Stimulated activated CD8-positive, alpha-beta memory T cell treated with anti-CD3 and anti-CD28 coated beads, Interleukin-12 subunit alpha, Interleukin-12 subunit beta, amount 100 ng/mL, for 1 hour (primary cell): Measurements from ENCODE around the gene NSD1.

Experiments used
- DNase-seq: peaks from one replicate; pipeline ENCODE4 v3.0.0-alpha.2; 2020; ENCODE audit warnings: low read depth

NSD1 gene

DNA sequence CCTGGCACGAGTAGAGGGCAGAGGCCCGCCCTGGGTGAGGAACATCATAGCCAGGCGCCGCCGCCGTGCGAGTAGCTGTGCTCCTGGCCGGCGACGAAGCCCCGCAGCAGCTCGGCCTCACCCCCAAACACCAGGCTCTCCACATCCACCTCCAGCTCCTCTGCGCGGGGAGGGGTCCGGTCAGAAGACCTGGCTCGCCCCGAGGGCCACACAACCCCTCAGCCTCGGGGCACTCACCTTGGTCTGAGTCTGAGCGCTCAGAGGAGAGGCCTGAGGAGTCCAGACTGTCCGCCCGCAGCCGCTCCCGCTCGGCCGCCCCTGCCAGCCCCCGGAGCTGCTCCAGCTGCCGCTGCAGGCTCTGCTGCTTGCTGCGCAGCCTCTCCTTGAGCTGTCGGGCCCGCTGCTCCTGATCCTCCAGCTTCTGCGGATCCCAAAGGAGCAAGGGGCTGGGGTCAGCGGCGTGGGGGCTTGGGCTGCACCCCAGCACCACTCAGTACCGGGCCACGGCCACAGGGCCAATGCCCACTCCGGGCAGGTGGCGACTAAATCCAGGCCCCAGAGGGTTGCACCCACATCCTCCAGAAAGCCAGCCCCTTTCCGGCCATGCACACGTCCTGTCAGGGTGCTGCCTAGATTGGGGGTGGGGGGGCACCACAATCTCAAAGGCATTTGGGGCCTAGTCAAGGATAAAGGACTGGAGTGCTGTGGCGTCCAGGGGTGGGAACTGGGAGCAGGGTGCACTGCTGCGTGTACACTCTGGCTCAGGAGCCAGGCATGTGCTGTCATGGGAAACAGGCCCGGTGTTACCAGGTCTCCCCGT lies 174.2 kb downstream of the NSD1 start:
- DNase-seq, result no peak

DNA sequence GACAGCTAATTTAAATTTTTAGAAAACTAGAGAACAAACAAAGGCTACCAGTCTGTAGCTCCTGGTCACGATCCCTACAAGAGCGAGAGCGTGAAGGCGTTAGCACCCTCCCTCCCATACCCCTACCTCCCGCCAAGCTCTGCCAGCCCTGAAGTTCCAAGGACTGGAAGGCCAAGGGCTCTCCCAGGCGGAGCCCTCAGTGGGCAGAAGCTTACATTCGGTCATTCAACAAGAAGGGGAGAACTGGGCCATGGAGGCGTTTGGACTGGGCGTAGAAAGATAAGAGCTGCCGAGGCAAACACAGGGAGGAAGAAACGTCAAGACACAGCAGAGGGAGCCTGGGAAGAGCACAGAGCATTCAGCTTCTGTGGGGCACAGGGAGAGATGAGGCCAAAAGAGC lies 175.2 kb downstream of the NSD1 start:
- no peak for DNase-seq

DNA sequence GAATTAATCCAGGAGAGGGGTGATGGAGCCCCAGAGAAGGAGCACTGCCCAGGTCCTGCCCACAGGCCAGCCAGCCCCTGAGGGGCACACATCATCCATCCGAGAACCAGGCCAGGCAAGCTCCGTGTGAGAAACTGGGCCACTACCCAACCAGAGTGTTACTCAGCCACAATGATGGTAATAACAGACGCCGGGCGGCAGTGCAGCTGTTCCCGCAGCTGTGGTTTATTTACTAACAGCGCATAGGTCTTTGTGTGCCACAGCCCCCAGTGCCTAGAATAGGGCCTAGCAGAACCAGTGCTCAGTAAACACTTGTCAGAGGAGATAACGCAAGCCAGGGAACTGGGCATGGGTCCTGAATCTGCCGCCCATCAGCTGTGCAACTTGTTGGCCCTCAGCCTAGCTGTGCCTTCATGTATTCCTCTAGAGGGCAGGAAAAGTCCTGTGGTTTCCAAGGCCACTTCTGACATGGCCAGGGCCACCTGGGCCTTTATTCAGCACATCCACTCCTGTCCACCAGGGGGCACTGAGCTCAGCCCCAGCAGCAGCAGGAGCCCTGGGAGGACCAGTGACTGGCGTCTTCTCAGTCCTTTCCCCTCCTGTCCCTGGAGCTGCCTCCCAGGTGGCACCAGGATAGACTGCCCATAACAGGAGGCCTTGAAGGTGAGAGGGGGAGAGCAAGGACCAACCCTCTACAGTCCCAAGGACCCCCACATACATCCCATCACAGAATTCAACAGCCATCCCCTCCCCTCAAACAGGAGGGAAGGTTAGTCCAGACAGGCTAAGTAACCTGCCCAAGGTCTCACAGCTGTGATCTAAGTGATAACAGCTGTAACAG lies 176.0 kb downstream of the NSD1 start:
- peak; percentile 39 for DNase-seq

DNA sequence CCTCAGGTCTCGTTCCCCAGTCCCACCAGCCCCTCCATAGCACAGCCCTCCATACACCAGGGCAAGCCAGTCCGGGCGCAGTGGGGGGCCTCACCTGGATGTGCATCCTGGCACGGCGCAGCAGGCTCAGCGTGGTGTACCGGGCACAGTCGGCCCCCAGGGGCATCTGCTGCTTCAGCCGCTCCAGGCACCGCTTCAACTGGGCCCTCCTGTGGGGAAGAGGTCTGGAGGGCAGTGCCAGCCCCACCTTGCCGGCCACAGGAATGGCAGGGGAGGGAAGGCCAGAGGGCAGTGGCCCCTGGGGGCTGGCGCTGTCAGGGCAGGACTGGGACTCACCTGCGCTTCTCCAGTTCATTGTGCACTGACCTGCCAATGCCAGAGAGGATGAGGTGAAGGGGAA lies 176.8 kb downstream of the NSD1 start:
- DNase-seq, result no peak

DNA sequence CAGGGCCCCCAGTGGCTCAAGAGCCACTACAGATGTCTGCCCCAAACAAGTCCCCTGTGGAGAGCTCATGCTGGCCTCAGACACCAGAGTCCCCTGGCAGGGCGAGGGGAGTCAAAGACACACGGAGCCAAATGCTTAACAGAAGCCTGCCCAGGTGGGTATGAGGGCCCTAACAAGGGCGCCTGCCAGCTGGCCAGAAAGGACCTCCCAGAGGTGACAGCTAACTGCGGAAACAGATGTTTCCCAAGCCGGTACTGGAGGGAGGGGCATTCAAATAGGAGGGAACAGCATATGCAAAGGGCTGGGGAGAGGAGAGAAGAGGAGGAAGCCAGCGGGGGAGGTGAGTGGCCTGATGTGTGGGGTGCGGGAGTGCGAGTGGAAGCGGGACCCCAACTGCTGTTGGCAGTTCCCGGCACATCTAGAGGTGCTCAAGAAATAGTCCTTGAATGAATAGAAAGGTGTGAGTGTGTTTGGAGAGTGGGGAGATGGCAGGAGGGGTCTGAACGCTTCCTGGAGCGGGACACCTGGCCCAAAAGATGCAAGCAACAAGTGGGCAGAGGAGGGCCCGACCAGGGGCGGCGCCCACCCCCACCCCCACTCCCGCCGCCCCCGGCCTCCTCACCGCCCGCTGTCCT lies 177.3 kb downstream of the NSD1 start:
- DNase-seq, result no peak

DNA sequence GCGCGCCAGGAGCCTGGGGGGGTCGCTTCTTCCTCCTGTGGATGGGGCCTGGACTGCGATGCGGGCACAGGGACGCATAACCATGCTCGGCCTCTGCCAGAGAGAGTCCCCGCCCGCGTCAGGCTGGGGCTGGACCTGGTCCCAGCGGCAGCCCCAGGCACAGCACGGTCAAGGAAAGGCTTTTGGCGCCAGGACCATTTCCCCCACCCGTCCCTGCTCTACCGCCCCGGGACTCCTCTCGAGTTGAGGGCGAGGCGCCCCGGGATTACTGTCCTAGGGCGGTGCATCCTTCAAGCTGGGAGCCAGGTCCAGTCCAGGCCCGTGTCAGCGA lies 177.8 kb downstream of the NSD1 start:
- no peak for DNase-seq

DNA sequence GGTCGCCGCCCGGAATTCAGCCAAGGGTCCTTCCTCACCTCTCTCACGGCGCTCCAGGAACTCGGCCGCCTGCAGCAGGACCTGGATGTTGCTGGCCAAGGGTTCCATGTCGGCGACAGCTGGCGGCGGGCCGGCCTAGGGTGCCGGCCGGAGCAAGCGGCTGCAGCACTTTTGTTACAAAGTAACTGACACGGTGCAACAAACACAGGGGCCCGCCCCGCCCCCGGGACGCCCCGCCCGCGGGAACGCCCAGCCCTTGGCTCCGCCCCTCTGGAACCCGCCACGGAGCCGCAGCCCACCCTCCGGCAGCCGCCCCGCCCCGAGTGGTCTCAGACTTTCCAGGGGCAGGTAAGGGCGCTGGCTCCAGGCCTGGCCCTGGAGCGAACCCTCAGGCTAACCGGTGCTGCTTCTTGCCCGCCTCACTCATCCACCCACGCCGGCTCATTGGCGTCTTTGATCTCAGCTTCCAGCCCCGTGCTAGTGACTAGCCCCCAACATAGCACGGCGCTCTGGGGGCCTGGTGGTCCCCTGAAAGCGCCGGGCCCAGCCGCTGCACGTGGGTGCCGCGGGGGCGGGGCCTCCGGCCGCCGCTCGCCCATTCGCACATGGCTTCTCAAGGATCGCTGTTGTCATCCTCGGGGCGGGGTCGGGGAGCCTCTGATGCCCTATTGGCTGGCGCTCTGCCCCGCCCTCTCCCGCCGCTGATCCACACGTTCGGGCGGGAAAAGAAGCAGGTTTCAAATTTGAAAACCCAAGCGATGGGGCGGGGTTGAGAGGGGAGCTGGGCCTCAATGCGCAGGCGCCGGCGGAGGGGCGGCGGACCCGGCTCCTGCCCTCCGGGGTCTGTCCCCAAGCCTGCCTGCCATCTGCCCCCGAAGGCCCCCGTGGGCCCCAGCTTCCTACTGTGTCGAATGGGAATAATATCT lies 178.4 kb downstream of the NSD1 start, which contains the start of gene MXD3:
Gene MXD3, minus strand, starts transcription at position 176 of the 926 bp plus-strand sequence. Its CDS starts 68 bp downstream, at position 108.
- DNase-seq, result peak; percentile 86

DNA sequence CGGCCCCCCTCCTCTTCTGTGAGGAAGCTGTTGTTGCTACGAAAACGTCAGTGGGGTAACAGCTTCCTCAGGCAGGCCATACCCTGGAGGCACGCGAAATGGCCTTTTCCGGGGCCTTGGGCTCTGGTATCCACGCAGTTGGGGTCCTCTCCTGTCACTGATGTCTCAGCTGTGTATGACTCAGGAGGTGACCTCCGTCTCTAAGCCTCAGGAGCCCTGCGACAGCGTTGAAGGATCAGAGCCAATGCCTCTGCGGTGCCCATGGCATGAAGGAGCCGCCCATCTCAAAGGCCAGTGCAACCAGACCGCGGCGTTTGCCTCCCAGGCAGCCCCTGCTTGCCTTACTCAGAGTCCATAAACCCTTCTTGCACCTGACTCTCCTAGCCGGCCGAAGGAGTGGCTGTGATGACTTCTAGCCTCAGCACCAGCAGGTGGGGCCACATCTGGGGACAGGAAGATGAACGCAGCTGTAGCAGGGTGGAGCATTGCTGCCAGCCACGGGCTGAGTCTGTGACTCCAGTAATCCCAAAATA lies 179.1 kb downstream of the NSD1 start:
- DNase-seq, result no peak

DNA sequence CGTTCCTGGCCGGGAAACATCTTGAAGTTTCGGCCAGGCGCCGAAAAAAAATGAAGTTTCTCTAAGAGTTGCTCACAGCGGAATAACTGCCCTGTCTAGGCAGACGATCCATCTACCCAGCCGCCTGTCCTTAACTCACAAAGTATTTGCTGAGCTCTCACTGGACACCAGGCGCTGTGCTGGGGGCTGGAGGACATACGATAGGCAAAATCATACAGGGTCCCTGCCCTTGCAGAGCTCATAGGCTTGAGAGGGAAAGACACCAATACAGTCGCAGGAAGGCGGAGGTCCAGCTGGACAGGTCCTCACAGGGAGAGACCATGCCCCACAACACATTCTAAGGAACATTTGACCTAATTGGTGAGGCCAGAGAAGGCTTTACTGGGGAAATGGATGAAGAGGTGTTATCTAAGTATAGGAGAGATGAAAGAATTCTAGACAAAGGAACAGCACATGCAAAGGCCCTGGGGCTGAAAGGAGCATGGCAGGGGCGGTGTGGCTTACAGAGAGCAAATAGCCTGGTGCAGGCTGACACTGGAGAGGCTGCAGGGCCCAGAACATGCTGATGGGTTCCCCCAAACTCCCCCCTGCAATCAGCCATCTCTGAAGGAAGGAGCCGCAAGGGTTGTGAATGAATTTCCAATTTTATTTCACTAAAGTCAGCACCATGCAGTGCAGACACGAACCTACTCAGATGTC lies 180.1 kb downstream of the NSD1 start:
- no peak for DNase-seq

DNA sequence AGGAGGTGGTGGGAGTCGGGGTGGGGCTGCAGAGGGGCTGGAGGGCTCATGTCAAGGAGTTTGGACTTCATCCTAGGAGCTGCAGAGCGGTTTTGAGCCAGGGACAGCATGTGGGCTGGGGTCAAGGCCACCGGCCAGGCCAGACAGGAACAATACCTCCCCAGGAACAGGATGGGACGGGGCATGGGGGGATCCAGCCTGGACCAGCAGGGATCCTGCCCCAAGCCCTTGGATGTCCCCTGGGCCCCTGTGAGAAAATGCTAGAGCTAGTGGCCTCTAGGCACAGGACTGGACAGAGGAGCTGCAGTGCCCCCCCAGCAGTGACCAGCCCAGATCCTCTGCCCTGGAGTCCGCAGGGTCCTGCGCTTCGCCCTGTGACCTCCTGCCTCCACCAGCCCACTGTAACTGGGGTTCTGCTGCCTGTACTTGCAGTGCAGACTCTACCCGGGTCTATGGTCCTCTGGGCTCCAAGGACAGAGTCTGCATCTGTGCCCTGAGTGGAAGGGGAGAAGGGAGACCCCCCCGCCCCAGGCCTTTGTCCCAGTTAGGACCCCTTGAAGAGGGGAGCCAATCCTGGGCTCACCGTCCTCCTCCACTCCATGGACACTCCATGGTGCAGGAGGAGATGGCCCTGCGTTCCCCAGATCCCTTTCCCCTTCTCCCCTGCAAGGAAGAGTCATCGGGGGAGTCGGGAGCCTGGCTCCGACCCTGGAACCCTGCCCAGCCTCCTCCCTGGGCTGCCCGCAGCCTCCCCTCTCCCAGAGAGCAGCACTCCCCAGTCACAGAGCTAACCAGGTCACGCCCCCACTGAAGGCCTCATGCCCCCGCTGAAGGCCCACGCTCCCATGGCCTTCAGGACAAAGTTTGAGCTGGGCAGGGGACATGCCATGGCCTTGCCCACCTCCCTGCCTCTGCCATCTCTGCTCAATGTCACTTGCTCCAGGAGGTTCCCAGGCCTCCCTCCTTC lies 181.1 kb downstream of the NSD1 start:
- no peak for DNase-seq

DNA sequence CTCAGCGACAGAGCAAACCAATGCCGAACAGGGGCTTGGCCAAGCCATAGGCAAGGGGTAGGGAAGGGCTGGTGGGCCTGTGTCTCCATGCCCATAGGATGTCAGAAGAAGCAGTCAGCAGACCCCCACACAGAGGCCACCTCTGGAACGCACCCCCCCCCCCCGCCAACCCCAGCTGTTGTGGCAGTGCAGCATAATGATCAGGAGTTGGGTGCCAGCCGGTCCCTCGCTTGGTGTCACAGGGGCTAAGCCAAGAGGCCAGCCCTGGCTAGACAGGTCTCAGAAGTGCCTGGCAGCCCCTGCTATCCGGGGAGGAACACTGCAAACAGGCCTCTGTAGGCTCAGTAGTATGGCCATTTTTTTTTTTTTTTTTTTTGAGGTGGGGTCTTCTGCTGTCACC lies 181.8 kb downstream of the NSD1 start:
- DNase-seq, result no peak

DNA sequence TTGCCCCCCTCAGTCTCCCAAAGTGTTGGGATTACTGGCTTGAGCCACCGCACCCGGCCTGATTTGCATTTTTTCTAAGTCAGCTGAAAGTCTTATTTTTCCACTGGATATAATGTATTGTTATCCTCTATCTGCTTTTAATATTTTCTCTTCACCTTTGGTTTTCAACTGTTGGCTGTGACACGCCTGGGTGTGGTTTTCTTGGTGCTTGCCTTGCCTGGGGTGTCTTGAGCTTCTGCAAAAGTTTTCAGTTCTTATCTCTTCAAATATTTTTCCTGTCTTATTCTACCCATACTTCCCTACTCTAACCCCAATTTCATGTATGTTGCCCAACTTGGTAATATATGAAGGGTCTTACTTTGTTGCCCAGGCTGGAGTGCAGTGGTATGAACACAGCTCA lies 182.4 kb downstream of the NSD1 start:
- no peak for DNase-seq

DNA sequence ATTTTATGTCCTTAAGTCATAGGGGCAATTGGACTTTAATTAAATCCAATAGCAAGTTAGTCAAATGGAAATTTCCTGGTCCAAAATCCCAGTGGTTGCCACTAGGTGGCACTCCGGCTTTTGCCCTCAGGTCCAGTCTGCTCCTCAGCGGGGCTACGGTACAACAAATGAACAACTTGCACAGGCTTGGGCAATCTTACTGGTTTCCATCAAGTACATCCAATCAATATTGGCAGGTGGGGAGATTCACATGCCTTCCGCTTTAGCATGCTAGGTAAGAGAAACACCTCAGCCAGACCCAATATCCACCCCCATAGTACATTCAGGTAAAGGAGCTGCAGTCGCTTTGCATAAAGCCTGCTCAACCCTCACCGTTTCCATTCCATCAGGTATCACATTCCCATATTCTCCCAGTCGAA lies 184.4 kb downstream of the NSD1 start:
- DNase-seq, result peak; percentile 63

DNA sequence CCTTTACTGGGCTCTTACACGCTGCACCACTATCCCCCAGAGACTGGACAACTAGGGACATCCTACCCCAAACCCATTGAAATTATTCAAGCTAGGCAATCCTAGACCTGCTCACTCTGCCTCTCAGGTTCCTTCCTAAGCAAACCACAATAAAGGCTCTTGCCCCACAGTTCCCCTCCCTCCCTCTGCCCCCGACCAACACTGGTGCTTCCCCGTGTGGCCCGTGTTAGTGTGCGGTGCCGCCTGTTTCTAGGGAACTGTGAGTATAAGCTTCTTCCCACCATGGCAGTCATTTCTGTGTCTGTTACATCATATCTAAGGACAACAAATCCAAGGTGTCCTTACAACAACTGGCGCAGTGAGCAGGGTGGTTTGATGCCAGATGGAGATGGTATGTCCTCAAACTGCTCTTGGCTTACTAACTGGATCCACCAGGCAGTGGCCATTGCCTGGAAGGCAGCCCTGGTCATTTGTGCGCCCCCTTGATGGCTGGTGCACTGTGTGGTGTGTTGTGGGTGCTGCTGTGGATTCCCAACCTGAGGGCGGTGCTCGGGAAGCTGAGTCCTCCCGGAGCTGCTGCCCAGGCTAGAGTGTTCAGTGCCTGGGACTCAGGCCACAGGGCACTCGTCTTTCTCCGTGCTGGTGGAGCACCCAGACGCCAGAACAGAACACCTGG lies 186.5 kb downstream of the NSD1 start:
- DNase-seq, result no peak

DNA sequence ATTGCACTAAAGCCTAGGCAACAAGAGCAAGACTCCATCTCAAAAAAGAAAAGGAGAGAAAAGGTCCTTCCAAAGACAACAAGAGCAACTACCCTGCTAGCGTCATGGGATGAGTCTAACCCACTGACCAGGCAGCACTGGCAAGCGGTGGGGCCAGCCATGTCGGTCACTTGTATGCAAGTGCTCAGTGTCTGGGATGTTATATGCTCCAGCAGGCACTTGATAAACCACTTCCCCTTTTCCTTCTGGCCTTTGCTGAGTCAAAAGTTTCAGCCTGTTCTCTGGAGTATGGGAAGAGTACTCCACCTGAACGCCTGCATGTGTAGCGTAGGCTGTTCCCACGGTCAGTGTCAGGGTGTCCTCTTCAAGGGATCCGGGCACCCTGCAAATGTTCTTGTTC lies 187.3 kb downstream of the NSD1 start:
- no peak for DNase-seq

DNA sequence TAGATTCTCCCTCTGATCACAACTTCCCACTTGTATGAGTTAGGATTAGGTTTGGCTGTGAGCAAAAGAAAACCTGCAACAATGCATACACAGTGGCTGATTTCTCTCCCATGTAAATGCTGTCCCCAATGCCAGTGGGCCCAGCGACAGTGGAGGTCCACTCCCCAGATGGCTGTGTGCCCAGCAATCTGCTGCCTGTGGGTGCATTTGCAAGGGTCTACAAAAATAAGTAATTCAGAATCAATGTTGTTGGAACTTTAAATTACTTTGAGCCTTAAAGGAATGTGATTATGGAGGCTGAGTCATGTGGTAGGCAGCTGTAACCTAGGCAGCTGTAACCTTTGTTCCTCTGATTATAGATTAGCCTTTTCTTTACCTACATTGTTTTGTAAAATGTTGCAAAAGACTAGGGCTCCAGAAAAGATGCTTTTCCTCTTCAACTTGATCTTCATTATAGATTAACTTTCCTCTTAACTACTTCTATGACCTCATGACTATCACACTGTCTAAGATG lies 192.4 kb downstream of the NSD1 start:
- DNase-seq, result no peak

DNA sequence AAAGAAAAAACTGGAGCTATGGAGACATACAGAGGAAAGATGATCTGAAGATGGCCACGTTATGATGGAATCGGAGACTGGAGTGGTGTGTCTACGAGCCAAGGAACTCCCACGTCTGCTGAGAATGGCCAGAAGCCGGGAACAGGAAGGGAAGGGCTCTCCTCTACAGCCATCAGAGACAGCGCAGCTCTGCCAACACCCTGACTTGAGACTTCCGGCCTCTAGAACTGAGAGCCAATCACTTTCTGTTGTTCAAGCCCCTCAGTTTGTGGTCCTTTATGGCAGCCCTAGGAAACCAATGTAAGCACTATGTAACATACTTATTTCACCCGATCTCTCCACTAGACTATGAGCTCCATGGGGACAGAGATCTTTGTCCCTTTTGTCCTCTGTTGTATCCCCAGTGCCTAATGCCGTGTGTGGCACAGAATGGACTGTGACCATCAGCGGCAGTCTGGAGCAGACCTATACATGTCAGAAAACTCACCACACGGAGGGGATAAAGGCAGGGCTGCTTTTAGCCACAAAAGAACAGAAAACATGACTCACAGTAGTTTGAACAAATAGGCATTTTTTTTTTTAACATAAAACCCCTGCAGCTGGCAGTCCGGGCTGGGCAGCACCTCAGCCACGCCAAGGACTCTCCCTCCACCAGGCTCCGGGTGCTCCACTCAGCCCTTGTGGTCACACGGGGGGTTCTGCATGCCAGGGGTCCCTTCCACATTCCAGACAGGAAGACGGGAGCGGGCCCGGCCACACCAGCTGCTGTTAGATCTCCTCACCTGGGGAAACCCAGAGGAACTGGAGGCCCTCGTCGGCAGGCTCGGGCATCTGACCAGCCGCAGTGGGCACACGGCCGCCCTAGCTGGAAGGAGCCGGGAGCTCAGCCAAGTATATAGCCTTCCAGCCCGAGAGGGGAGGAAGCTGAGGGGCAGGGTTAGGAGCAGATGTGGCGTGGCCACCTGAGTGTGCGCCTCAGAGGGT lies 194.3 kb downstream of the NSD1 start:
- DNase-seq, result no peak
